HepG2 (cell line): ENCODE measurements around the gene CKMT2. TPM values are rescaled to one million over a fixed set of nuclear protein-coding genes. Genes with fewer than 3 reads are reported as not detected.

ENCODE experiments used
- ASH2L ChIP-seq: fragments of 300-600, 200-600 bp; sonication (generic); IDR thresholded peaks from 2 replicates; pipeline ENCODE4 v1.7.0; 2017; ENCODE audit warnings: low read depth, mild to moderate bottlenecking, moderate library complexity, mixed read lengths, low read length; ENCODE audit not compliant: insufficient read length
- CHD2 ChIP-seq: IDR thresholded peaks from 2 replicates; pipeline ENCODE4 v1.6.1; 2011; ENCODE audit warnings: low read depth, low read length, improper control_type of control experiment
- EHMT2 ChIP-seq: fragments of 200-600 bp; sonication (generic); IDR thresholded peaks from 2 replicates; pipeline ENCODE4 v1.7.0; 2017; ENCODE audit warnings: antibody characterized with exemption, low read depth, low read length, borderline replicate concordance
- HDAC2 ChIP-seq: sonication (generic); formaldehyde crosslinking; IDR thresholded peaks from 2 replicates; pipeline ENCODE4 v1.4.0; 2020; ENCODE audit warnings: missing genetic modification reagents
- MYC ChIP-seq: sonication (generic); formaldehyde crosslinking; IDR thresholded peaks from 2 replicates; pipeline ENCODE4 v1.9.0; 2021; ENCODE audit warnings: missing genetic modification reagents, borderline replicate concordance
- PPARG ChIP-seq: conservative IDR thresholded peaks from 2 replicates; pipeline ENCODE4 v1.6.1; 2016; ENCODE audit warnings: missing biosample characterization, missing genetic modification reagents
- RBFOX2 ChIP-seq: fragments of 200-400 bp; formaldehyde crosslinking; IDR thresholded peaks from 2 replicates; pipeline ENCODE4 v1.6.1; 2017; ENCODE audit warnings: low read depth, mild to moderate bottlenecking, low read length
- REPIN1 ChIP-seq: sonication (generic); formaldehyde crosslinking; IDR thresholded peaks from 2 replicates; pipeline ENCODE4 v1.8.0; 2022; ENCODE audit warnings: missing genetic modification reagents, low read depth, mild to moderate bottlenecking, borderline replicate concordance
- SNAPC2 ChIP-seq: sonication (generic); formaldehyde crosslinking; IDR thresholded peaks from 2 replicates; pipeline ENCODE4 v1.8.1; 2022; ENCODE audit warnings: mild to moderate bottlenecking, missing genetic modification reagents
- SP4 ChIP-seq: sonication (generic); formaldehyde crosslinking; IDR thresholded peaks from 2 replicates; pipeline ENCODE4 v1.8.1; 2023; ENCODE audit warnings: mild to moderate bottlenecking, missing genetic modification reagents
- U2AF2 ChIP-seq: fragments of 200-400 bp; formaldehyde crosslinking; IDR thresholded peaks from 2 replicates; pipeline ENCODE4 v1.6.1; 2017; ENCODE audit warnings: low read depth, mild to moderate bottlenecking, low read length
- ZNF446 ChIP-seq: sonication (generic); formaldehyde crosslinking; IDR thresholded peaks from 2 replicates; pipeline ENCODE4 v1.5.0; 2020; ENCODE audit warnings: mild to moderate bottlenecking, missing genetic modification reagents
- polyA plus RNA-seq, 8 experiments: library from polyadenylated mRNA; depleted of rRNA in 3 of 8; stranded (reverse) in 7 of 8; unstranded in 1 of 8; fragments of >200 nt; fragmentation: Illumina TruSeq in 4 of 8; extraction: Trizol in 4 of 8; gene quantifications; 2 replicates each; pipeline versions ENCODE4 v1.2.1 to v1.2.3, GENCODE V29; 2011 to 2016; ENCODE audit warnings: low read depth in 4 of 8, missing spikeins in 1 of 8, mixed read lengths in 1 of 8; ENCODE audit not compliant: insufficient read depth in 1 of 8
- total RNA-seq, 5 experiments: library from RNA; depleted of rRNA; stranded (reverse); fragments of >200 nt; fragmentation: Illumina TruSeq; extraction: Trizol; gene quantifications; 2 replicates each; pipeline ENCODE4 v1.2.3, GENCODE V29; 2016; ENCODE audit warnings: low read depth in 1 of 5
- TF ChIP-seq, protein P1 (sequence below): sonication (generic); formaldehyde crosslinking; IDR thresholded peaks from 2 replicates; pipeline ENCODE4 v1.5.1; 2020; ENCODE audit warnings: missing genetic modification reagents, mild to moderate bottlenecking, borderline replicate concordance
- TF ChIP-seq, protein P2 (sequence below): sonication (generic); formaldehyde crosslinking; IDR thresholded peaks from 2 replicates; pipeline ENCODE4 v1.8.1; 2023; ENCODE audit warnings: mild to moderate bottlenecking, missing genetic modification reagents
- TF ChIP-seq, protein P3 (sequence below): sonication (generic); formaldehyde crosslinking; IDR thresholded peaks from 2 replicates; pipeline ENCODE4 v1.4.0; 2020; ENCODE audit warnings: low read depth, mild to moderate bottlenecking, missing genetic modification reagents
- TF ChIP-seq, protein P4 (sequence below): IDR thresholded peaks from 2 replicates; pipeline ENCODE4 v1.6.1; 2016; ENCODE audit warnings: mild to moderate bottlenecking, missing biosample characterization, missing genetic modification reagents
- TF ChIP-seq, protein P5 (sequence below): sonication (generic); formaldehyde crosslinking; IDR thresholded peaks from 2 replicates; pipeline ENCODE4 v1.5.1; 2020; ENCODE audit warnings: mild to moderate bottlenecking, missing genetic modification reagents, moderate library complexity
- TF ChIP-seq, protein P6 (sequence below): sonication (generic); formaldehyde crosslinking; IDR thresholded peaks from 2 replicates; pipeline ENCODE4 v1.5.0; 2020; ENCODE audit warnings: mild to moderate bottlenecking, missing genetic modification reagents

Gene CKMT2
- total and polyA plus RNA-seq, 2 of the 13 experiments (the other 11 are each of a cell fraction or from before 2014, with no cell fraction given): 1.2 to 8.8 TPM

DNA sequence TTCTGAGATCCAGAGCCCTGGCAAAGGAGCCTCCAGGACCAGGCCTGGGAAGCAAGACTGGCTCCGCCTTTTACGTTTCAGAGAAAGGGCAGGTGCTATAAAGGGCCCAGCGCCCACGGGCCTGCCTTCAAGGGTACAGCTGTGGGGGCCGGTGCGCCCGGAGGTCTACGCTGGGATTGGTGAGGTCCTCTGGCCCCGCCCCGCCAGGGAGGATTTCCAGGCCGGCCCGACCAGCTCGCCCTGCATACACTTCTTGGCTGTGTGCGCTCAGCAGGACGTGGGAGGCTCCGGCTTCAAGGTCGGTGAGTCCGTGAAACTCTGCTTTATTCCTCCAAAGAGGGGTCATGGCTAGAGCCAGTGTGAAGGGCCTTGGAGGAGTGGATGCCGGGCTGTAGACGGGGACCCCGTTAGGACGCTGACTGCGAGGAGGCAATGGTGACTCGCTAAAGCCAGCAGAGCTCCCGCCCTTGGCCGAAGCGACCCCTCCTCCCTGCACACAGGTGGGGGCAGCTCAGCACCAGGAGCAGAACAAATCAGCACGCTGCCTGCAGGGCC, at the start of gene CKMT2 (continued):
- TF ChIP-seq CHD2: no peak
- TF ChIP-seq ASH2L: no peak
- 0 out of 2 replicates have a peak, but pooled peaks have one; percentile 33 for TF ChIP-seq ZNF446 (CRISPR knock-in tag)
- peak; percentile 54; the same call in 1 of the 2 replicates for TF ChIP-seq SP4 (CRISPR knock-in tag)
- no peak for TF ChIP-seq REPIN1
- TF ChIP-seq RBFOX2: 0 out of 2 replicates have a peak, but pooled peaks have one; percentile 40
- no peak for TF ChIP-seq SNAPC2
- TF ChIP-seq, protein P1, sequence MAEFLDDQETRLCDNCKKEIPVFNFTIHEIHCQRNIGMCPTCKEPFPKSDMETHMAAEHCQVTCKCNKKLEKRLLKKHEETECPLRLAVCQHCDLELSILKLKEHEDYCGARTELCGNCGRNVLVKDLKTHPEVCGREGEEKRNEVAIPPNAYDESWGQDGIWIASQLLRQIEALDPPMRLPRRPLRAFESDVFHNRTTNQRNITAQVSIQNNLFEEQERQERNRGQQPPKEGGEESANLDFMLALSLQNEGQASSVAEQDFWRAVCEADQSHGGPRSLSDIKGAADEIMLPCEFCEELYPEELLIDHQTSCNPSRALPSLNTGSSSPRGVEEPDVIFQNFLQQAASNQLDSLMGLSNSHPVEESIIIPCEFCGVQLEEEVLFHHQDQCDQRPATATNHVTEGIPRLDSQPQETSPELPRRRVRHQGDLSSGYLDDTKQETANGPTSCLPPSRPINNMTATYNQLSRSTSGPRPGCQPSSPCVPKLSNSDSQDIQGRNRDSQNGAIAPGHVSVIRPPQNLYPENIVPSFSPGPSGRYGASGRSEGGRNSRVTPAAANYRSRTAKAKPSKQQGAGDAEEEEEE (CRISPR knock-in tag): no peak
- TF ChIP-seq, protein P2, sequence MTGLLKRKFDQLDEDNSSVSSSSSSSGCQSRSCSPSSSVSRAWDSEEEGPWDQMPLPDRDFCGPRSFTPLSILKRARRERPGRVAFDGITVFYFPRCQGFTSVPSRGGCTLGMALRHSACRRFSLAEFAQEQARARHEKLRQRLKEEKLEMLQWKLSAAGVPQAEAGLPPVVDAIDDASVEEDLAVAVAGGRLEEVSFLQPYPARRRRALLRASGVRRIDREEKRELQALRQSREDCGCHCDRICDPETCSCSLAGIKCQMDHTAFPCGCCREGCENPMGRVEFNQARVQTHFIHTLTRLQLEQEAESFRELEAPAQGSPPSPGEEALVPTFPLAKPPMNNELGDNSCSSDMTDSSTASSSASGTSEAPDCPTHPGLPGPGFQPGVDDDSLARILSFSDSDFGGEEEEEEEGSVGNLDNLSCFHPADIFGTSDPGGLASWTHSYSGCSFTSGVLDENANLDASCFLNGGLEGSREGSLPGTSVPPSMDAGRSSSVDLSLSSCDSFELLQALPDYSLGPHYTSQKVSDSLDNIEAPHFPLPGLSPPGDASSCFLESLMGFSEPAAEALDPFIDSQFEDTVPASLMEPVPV (CRISPR knock-in tag): no peak; the same call in 1 of the 2 replicates
- TF ChIP-seq, protein P3, sequence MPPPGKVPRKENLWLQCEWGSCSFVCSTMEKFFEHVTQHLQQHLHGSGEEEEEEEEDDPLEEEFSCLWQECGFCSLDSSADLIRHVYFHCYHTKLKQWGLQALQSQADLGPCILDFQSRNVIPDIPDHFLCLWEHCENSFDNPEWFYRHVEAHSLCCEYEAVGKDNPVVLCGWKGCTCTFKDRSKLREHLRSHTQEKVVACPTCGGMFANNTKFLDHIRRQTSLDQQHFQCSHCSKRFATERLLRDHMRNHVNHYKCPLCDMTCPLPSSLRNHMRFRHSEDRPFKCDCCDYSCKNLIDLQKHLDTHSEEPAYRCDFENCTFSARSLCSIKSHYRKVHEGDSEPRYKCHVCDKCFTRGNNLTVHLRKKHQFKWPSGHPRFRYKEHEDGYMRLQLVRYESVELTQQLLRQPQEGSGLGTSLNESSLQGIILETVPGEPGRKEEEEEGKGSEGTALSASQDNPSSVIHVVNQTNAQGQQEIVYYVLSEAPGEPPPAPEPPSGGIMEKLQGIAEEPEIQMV (CRISPR knock-in tag): 0 out of 2 replicates have a peak, but pooled peaks have one; percentile 48
- TF ChIP-seq, protein P4, sequence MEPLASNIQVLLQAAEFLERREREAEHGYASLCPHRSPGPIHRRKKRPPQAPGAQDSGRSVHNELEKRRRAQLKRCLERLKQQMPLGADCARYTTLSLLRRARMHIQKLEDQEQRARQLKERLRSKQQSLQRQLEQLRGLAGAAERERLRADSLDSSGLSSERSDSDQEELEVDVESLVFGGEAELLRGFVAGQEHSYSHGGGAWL: no peak
- TF ChIP-seq EHMT2: no peak
- no peak; the same call in 1 of the 2 replicates for TF ChIP-seq MYC
- TF ChIP-seq, protein P5, sequence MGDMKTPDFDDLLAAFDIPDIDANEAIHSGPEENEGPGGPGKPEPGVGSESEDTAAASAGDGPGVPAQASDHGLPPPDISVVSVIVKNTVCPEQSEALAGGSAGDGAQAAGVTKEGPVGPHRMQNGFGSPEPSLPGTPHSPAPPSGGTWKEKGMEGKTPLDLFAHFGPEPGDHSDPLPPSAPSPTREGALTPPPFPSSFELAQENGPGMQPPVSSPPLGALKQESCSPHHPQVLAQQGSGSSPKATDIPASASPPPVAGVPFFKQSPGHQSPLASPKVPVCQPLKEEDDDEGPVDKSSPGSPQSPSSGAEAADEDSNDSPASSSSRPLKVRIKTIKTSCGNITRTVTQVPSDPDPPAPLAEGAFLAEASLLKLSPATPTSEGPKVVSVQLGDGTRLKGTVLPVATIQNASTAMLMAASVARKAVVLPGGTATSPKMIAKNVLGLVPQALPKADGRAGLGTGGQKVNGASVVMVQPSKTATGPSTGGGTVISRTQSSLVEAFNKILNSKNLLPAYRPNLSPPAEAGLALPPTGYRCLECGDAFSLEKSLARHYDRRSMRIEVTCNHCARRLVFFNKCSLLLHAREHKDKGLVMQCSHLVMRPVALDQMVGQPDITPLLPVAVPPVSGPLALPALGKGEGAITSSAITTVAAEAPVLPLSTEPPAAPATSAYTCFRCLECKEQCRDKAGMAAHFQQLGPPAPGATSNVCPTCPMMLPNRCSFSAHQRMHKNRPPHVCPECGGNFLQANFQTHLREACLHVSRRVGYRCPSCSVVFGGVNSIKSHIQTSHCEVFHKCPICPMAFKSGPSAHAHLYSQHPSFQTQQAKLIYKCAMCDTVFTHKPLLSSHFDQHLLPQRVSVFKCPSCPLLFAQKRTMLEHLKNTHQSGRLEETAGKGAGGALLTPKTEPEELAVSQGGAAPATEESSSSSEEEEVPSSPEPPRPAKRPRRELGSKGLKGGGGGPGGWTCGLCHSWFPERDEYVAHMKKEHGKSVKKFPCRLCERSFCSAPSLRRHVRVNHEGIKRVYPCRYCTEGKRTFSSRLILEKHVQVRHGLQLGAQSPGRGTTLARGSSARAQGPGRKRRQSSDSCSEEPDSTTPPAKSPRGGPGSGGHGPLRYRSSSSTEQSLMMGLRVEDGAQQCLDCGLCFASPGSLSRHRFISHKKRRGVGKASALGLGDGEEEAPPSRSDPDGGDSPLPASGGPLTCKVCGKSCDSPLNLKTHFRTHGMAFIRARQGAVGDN (CRISPR knock-in tag): peak; percentile 85
- TF ChIP-seq HDAC2 (CRISPR knock-in tag): no peak
- no peak for TF ChIP-seq PPARG (CRISPR knock-in tag)
- TF ChIP-seq U2AF2: no peak
- TF ChIP-seq, protein P6, sequence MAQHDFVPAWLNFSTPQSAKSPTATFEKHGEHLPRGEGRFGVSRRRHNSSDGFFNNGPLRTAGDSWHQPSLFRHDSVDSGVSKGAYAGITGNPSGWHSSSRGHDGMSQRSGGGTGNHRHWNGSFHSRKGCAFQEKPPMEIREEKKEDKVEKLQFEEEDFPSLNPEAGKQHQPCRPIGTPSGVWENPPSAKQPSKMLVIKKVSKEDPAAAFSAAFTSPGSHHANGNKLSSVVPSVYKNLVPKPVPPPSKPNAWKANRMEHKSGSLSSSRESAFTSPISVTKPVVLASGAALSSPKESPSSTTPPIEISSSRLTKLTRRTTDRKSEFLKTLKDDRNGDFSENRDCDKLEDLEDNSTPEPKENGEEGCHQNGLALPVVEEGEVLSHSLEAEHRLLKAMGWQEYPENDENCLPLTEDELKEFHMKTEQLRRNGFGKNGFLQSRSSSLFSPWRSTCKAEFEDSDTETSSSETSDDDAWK (CRISPR knock-in tag): no peak
